Testis (tissue), 3 donors: ENCODE results near the gene SRPK1. TPM values are rescaled to one million over a fixed set of nuclear protein-coding genes. Genes with fewer than 3 reads are reported as not detected.
"Not testable (repeated sequence)": the region's sequence is repeated elsewhere in the genome, so short reads cannot be mapped to it uniquely, and the experiment has no call there.

Source experiments
- DNase-seq: peaks from one replicate; pipeline ENCODE4 v3.0.0-alpha.2; 2019
- H3K27ac ChIP-seq, 2 donors: fragments of 200-600 bp; sonication (generic); one replicate each; pipeline ENCODE4 v1.5.1; 2019
- H3K27me3 ChIP-seq: fragments of 200-600 bp; sonication (generic); one replicate; pipeline ENCODE4 v1.5.1; 2019
- H3K36me3 ChIP-seq: fragments of 200-600 bp; sonication (generic); one replicate; pipeline ENCODE4 v1.5.1; 2017; ENCODE audit warnings: low read depth; ENCODE audit errors: missing control alignments
- H3K4me1 ChIP-seq: fragments of 200-600 bp; sonication (generic); one replicate; pipeline ENCODE4 v1.5.1; 2019
- H3K4me3 ChIP-seq, 2 donors: fragments of 200-600 bp; sonication (generic); one replicate each; pipeline ENCODE4 v1.5.1; 2017 to 2019
- H3K9me3 ChIP-seq: fragments of 200-600 bp; sonication (generic); one replicate; pipeline ENCODE4 v1.5.1; 2017
- CTCF ChIP-seq, 3 experiments: fragments of 450-650 bp in 2 of 3; fragments of 200-600 bp in 1 of 3; sonication (generic) in 1 of 3; IDR thresholded peaks; one replicate each; pipeline ENCODE4 v1.5.1; 2016 to 2019; ENCODE audit warnings: antibody characterized with exemption in 3 of 3, mild to moderate bottlenecking in 2 of 3, moderate library complexity in 1 of 3
- POLR2A ChIP-seq: fragments of 450-650 bp; IDR thresholded peaks from one replicate; pipeline ENCODE4 v1.6.1; 2017; ENCODE audit warnings: antibody characterized with exemption, mild to moderate bottlenecking, moderate library complexity
- WGBS, 2 donors: methylation state at CpG; one replicate each; pipeline ENCODE4 v1.1.5; 2018; 5-methylcytosine and 5-hydroxymethylcytosine counted together
- intact Hi-C: fragments of 100-400 bp; cut with DNase I; formaldehyde crosslinking; loops from one replicate; pipeline ENCODE4 v1.15.1; 2023; ENCODE audit warnings: low total_unique reads
- polyA plus RNA-seq: library from polyadenylated mRNA; stranded (reverse); fragments of 350-450 nt; fragmentation: Illumina TruSeq; extraction: RNeasy Lipid Tissue Mini Kit (QIAGEN cat#74804); gene quantifications from one replicate; pipeline ENCODE4 v1.2.3, GENCODE V29; 2014; ENCODE audit warnings: low read depth, low replicate concordance; ENCODE audit not compliant: insufficient read depth
- total RNA-seq, 2 donors: library from RNA; depleted of rRNA; stranded (reverse); fragments of >200 nt; gene quantifications; one replicate each; pipeline ENCODE4 v1.2.3, GENCODE V29; 2016

The SRPK1 gene
- total and polyA plus RNA-seq, 3 donors from 2014 or later = 77.3 to 86.3 (median 84.6) TPM

GRCh38 chr6:35911871-35912653, 8.8 kb downstream of the SRPK1 start:
- no peaks in the 10 kb centered on the region for H3K4me1 ChIP-seq
- H3K9me3 ChIP-seq = no peaks in the 10 kb centered on the region
- no peak overlapping the region for H3K4me3 ChIP-seq
- H3K27me3 ChIP-seq = no peaks in the 10 kb centered on the region
- TF ChIP-seq CTCF (IDR thresholded peaks at IDR 0.05) = no peak
- TF ChIP-seq POLR2A = no peak
- H3K27ac ChIP-seq = no peak overlapping the region
- 92 to 95% methylated on average over 8 of the region's 8 CpGs for WGBS, 2 donors
- no peak for DNase-seq
- intact Hi-C loops = no loop called here
- no peaks in the 10 kb centered on the region for H3K36me3 ChIP-seq

- H3K27me3 ChIP-seq, intact Hi-C loops, H3K4me1 ChIP-seq, H3K36me3 ChIP-seq, DNase-seq, H3K27ac ChIP-seq, H3K4me3 ChIP-seq, H3K9me3 ChIP-seq: not testable (repeated sequence)
- 89 to 93% methylated on average over 2 of the region's 2 CpGs for WGBS, 2 donors
Observed at GRCh38 chr6:35909571-35909970, 11.3 kb downstream of the SRPK1 start.

- intact Hi-C loops, H3K4me3 ChIP-seq, H3K27me3 ChIP-seq, H3K27ac ChIP-seq, H3K36me3 ChIP-seq, H3K4me1 ChIP-seq, DNase-seq, H3K9me3 ChIP-seq: not testable (repeated sequence)
- 97 to 99% methylated on average over 5 of the region's 5 CpGs for WGBS, 2 donors
Observed at GRCh38 chr6:35908753-35909401, 12.0 kb downstream of the SRPK1 start.

GRCh38 chr6:35907750-35908149, 13.1 kb downstream of the SRPK1 start:
- TF ChIP-seq CTCF (IDR thresholded peaks at IDR 0.05) (no peak), POLR2A (no peak)
- intact Hi-C loops = no loop called here
- WGBS, 2 donors = 89 to 91% methylated on average over 6 of the region's 6 CpGs
- no peak overlapping the region for H3K27ac ChIP-seq
- no peaks in the 10 kb centered on the region for H3K4me1 ChIP-seq
- H3K36me3 ChIP-seq = no peaks in the 10 kb centered on the region
- DNase-seq = no peak
- H3K4me3 ChIP-seq = no peak overlapping the region
- H3K9me3 ChIP-seq = no peaks in the 10 kb centered on the region
- no peaks in the 10 kb centered on the region for H3K27me3 ChIP-seq

GRCh38 chr6:35906499-35906846, 14.4 kb downstream of the SRPK1 start:
- no peak for TF ChIP-seq CTCF (IDR thresholded peaks at IDR 0.05)
- no peak for TF ChIP-seq POLR2A
- no peaks in the 10 kb centered on the region for H3K4me1 ChIP-seq
- no peaks in the 10 kb centered on the region for H3K9me3 ChIP-seq
- DNase-seq = no peak
- intact Hi-C loops = no loop called here
- H3K27ac ChIP-seq = no peak overlapping the region
- no peaks in the 10 kb centered on the region for H3K36me3 ChIP-seq
- H3K4me3 ChIP-seq = no peak overlapping the region
- WGBS, 2 donors = 67 to 69% methylated on average over 2 of the region's 2 CpGs
- no peaks in the 10 kb centered on the region for H3K27me3 ChIP-seq
